Body of pancreas (tissue), 4 donors: ENCODE data around the gene AGTRAP. TPM values are rescaled to one million over a fixed set of nuclear protein-coding genes. Genes with fewer than 3 reads are reported as not detected.

Experiments used
- ATAC-seq: fragments of 150-250 bp; one replicate; pipeline ENCODE4 v1.9.1; 2016
- DNase-seq, 4 donors: peaks; one replicate each; pipeline ENCODE4 v3.0.0-alpha.2; 2019
- H3K27ac ChIP-seq, 4 donors: fragments of 200-600 bp; sonication (generic); 1 replicate in 3 of 4; 2 replicates in 1 of 4; pipeline versions ENCODE4 v1.5.1 to v1.6.1; 2016 to 2019; ENCODE audit warnings: mild to moderate bottlenecking in 1 of 4, mixed read lengths in 1 of 4, moderate library complexity in 1 of 4
- H3K27me3 ChIP-seq, 2 donors: fragments of 200-600 bp; sonication (generic); one replicate each; pipeline ENCODE4 v1.6.0; 2016; ENCODE audit warnings: mild to moderate bottlenecking in 1 of 2
- H3K36me3 ChIP-seq, 2 donors: fragments of 200-600 bp; sonication (generic); replicated peaks in 1 of 2; 2 replicates each; pipeline ENCODE4 v1.5.1; 2016; ENCODE audit warnings: low read depth in 2 of 2; ENCODE audit not compliant: insufficient read depth in 1 of 2
- H3K4me1 ChIP-seq: fragments of 200-600 bp; sonication (generic); one replicate; pipeline ENCODE4 v1.6.0; 2016
- H3K4me3 ChIP-seq, 2 donors: fragments of 200-600 bp; sonication (generic); 1 replicate in 1 of 2; 2 replicates in 1 of 2; pipeline ENCODE4 v1.5.1; 2016 to 2019
- H3K9me3 ChIP-seq, 3 donors: fragments of 200-600 bp; sonication (generic); 1 replicate in 2 of 3; 2 replicates in 1 of 3; pipeline ENCODE4 v1.5.1; 2016
- CTCF ChIP-seq, 7 experiments: fragments of 450-650 bp in 4 of 7; fragments of 200-600 bp in 3 of 7; sonication (generic) in 3 of 7; IDR thresholded peaks; one replicate each; pipeline ENCODE4 v1.5.1; 2016 to 2019; ENCODE audit warnings: antibody characterized with exemption in 7 of 7
- POLR2A ChIP-seq, 3 donors: fragments of 450-650 bp; IDR thresholded peaks; one replicate each; pipeline ENCODE4 v1.6.1; 2016; ENCODE audit warnings: antibody characterized with exemption in 3 of 3, mild to moderate bottlenecking in 2 of 3
- WGBS, 2 donors: methylation state at CpG; one replicate each; pipeline ENCODE4 v1.1.5; 2017; 5-methylcytosine and 5-hydroxymethylcytosine counted together
- intact Hi-C: fragments of 100-400 bp; cut with DNase I; formaldehyde crosslinking; loops from one replicate; pipeline ENCODE4 v1.15.1; 2023
- total RNA-seq, 2 donors: library from RNA; depleted of rRNA; stranded (reverse); fragments of >200 nt; gene quantifications; one replicate each; pipeline ENCODE4 v1.1.0, GENCODE V29; 2016

AGTRAP gene
- total RNA-seq, 2 donors from 2014 or later, result 16.8 to 24.6 TPM

GRCh38 chr1:11701981-11702803 is 33.7 kb upstream of the AGTRAP start:
- Histone ChIP-seq H3K36me3 (no peaks in the 10 kb centered on the region), H3K4me1 (no peaks in the 10 kb centered on the region), H3K27me3 (peaks cover 0 to 6% of the 10 kb centered on the region in 2 donors), H3K9me3 (no peaks in the 10 kb centered on the region), H3K4me3 (no peak overlapping the region), H3K27ac (no peak overlapping the region)
- DNase-seq (no peak), ATAC-seq (no peak)
- WGBS, 2 donors, result 66 to 73% methylated on average over 15 of the region's 15 CpGs
- intact Hi-C loops, result no loop called here
- TF ChIP-seq CTCF (IDR thresholded peaks at IDR 0.05), result no peak
- no peak for TF ChIP-seq POLR2A (IDR thresholded peaks at IDR 0.05)

- Histone ChIP-seq H3K4me1 (peaks cover 10% of the 10 kb centered on the region), H3K27ac (no peak overlapping the region), H3K4me3 (no peak overlapping the region), H3K27me3 (peaks cover 0 to 6% of the 10 kb centered on the region in 2 donors), H3K9me3 (no peaks in the 10 kb centered on the region), H3K36me3 (no peaks in the 10 kb centered on the region)
- intact Hi-C loops, result no loop called here
- ATAC-seq, result no peak
- TF ChIP-seq POLR2A (IDR thresholded peaks at IDR 0.05), result no peak
- no peak for TF ChIP-seq CTCF (IDR thresholded peaks at IDR 0.05)
- no peak for DNase-seq
- 54 to 69% methylated on average over 6 to 8 of the region's 8 CpGs for WGBS, 2 donors
These were observed 32.4 kb upstream of the AGTRAP start for GRCh38 chr1:11703357-11704193.

- ATAC-seq, result no peak
- intact Hi-C loops, result no loop called here
These were observed 31.8 kb upstream of the AGTRAP start for GRCh38 chr1:11704194-11704529.

GRCh38 chr1:11704691-11705475 is 31.1 kb upstream of the AGTRAP start:
- WGBS, 2 donors, result 55 to 67% methylated on average over 15 to 22 of the region's 22 CpGs
- ATAC-seq, result no peak

More at GRCh38 chr1:11704194-11704529, 31.8 kb upstream of the AGTRAP start:
- no peak for DNase-seq
- no peak overlapping the region for H3K4me3 ChIP-seq
- H3K9me3 ChIP-seq, result no peaks in the 10 kb centered on the region
- TF ChIP-seq CTCF (IDR thresholded peaks at IDR 0.05), result no peak
- no peak for TF ChIP-seq POLR2A (IDR thresholded peaks at IDR 0.05)
- 70% methylated on average over 6 to 11 of the region's 11 CpGs for WGBS, 2 donors
- no peaks in the 10 kb centered on the region for H3K36me3 ChIP-seq
- peaks cover 0 to 6% of the 10 kb centered on the region in 2 donors for H3K27me3 ChIP-seq
- H3K4me1 ChIP-seq, result peaks cover 10% of the 10 kb centered on the region
- H3K27ac ChIP-seq, result no peak overlapping the region

More at GRCh38 chr1:11704691-11705475, 31.1 kb upstream of the AGTRAP start:
- intact Hi-C loops, result no loop called here
- Histone ChIP-seq H3K27ac (no peak overlapping the region), H3K36me3 (no peaks in the 10 kb centered on the region), H3K27me3 (peaks cover 0 to 6% of the 10 kb centered on the region in 2 donors), H3K9me3 (no peaks in the 10 kb centered on the region), H3K4me1 (peaks cover 10% of the 10 kb centered on the region), H3K4me3 (no peak overlapping the region)
- TF ChIP-seq CTCF (IDR thresholded peaks at IDR 0.05), result no peak
- DNase-seq, result no peak
